Smooth muscle cell (in vitro differentiated cells): ENCODE data around the gene KLHL42. TPM values are rescaled to one million over a fixed set of nuclear protein-coding genes. Genes with fewer than 3 reads are reported as not detected.

ENCODE experiments used
- DNase-seq: peaks from one replicate; lab custom pipeline; 2025; ENCODE audit not compliant: unreplicated experiment; lab: John Stamatoyannopoulos, UW
- H2AFZ ChIP-seq: fragments of 200-600 bp; sonication (generic); 2 replicates; pipeline ENCODE4 v1.6.0; 2016; ENCODE audit warnings: antibody characterized with exemption, low read depth, mild to moderate bottlenecking
- H3F3A ChIP-seq: fragments of 200-600 bp; sonication (generic); 2 replicates; pipeline ENCODE4 v1.6.0; 2017; ENCODE audit warnings: antibody characterized with exemption, low read depth
- H3K27ac ChIP-seq: fragments of 200-600 bp; sonication (generic); 2 replicates; pipeline ENCODE4 v1.5.1; 2016; ENCODE audit warnings: low read depth, mild to moderate bottlenecking
- H3K27me3 ChIP-seq: fragments of 200-600 bp; sonication (generic); 2 replicates; pipeline ENCODE4 v1.6.1; 2016; ENCODE audit warnings: low read depth, mild to moderate bottlenecking
- H3K36me3 ChIP-seq: fragments of 200-600 bp; sonication (generic); 2 replicates; pipeline ENCODE4 v1.5.1; 2016; ENCODE audit warnings: low read depth
- H3K4me1 ChIP-seq: fragments of 200-600 bp; sonication (generic); 2 replicates; pipeline ENCODE4 v1.5.1; 2016; ENCODE audit warnings: low read depth
- H3K4me2 ChIP-seq: fragments of 200-600 bp; sonication (generic); 2 replicates; pipeline ENCODE4 v1.6.0; 2016; ENCODE audit warnings: mild to moderate bottlenecking
- H3K4me3 ChIP-seq: fragments of 200-600 bp; sonication (generic); 2 replicates; pipeline ENCODE4 v1.5.1; 2016; ENCODE audit warnings: mild to moderate bottlenecking
- H3K79me2 ChIP-seq: fragments of 200-600 bp; sonication (generic); 2 replicates; pipeline ENCODE4 v1.6.0; 2016; ENCODE audit warnings: low read depth, mild to moderate bottlenecking
- H3K9ac ChIP-seq: fragments of 200-600 bp; sonication (generic); 2 replicates; pipeline ENCODE4 v1.6.0; 2016; ENCODE audit warnings: low read depth
- H3K9me3 ChIP-seq: fragments of 200-600 bp; sonication (generic); replicated peaks from 2 replicates; pipeline ENCODE4 v1.5.1; 2016; ENCODE audit warnings: low read depth
- H4K20me1 ChIP-seq: fragments of 200-600 bp; sonication (generic); 2 replicates; pipeline ENCODE4 v1.6.0; 2016; ENCODE audit warnings: low read depth
- CTCF ChIP-seq: fragments of 200-600 bp; sonication (generic); IDR thresholded peaks from 2 replicates; pipeline ENCODE4 v1.5.1; 2017; ENCODE audit warnings: borderline replicate concordance, mild to moderate bottlenecking, antibody characterized with exemption; ENCODE audit not compliant: insufficient read depth, poor library complexity, severe bottlenecking
- WGBS: methylation state at CpG from one replicate; pipeline ENCODE4 v1.1.7; 2016; ENCODE audit warnings: low lambda C conversion rate; 5-methylcytosine and 5-hydroxymethylcytosine counted together
- polyA plus RNA-seq: library from polyadenylated mRNA; unstranded; fragments of >200 nt; fragmentation: Nextera tagmentation; extraction: Ambion mirVana; gene quantifications from 2 replicates; pipeline ENCODE4 v1.2.1, GENCODE V29; 2016
- total RNA-seq: library from RNA; depleted of rRNA; stranded (reverse); fragments of >200 nt; gene quantifications from 2 replicates; pipeline ENCODE4 v1.2.3, GENCODE V29; 2014

KLHL42 gene
- total and polyA plus RNA-seq, 2 experiments from 2014 or later: 25.6 to 35.4 TPM

- no peaks in the 10 kb centered on the region for H3K79me2 ChIP-seq
- H4K20me1 ChIP-seq: no peaks in the 10 kb centered on the region
- 27% methylated on average over 6 of the region's 6 CpGs for WGBS
- H3F3A ChIP-seq: no peaks in the 10 kb centered on the region
- DNase-seq: no peak
- H3K4me1 ChIP-seq: no peaks in the 10 kb centered on the region
- no peak for TF ChIP-seq CTCF
- H3K27me3 ChIP-seq: no peaks in the 10 kb centered on the region
- no peak overlapping the region for H3K4me2 ChIP-seq
- H3K4me3 ChIP-seq: no peak overlapping the region
- H3K27ac ChIP-seq: no peak overlapping the region
- H2AFZ ChIP-seq: no peak overlapping the region
- H3K36me3 ChIP-seq: no peaks in the 10 kb centered on the region
- H3K9me3 ChIP-seq: no peaks in the 10 kb centered on the region
- H3K9ac ChIP-seq: no peak overlapping the region
Measured at GRCh38 chr12:27808841-27809240, 28.8 kb downstream of the KLHL42 start.

GRCh38 chr12:27810756-27811155 lies 30.7 kb downstream of the KLHL42 start:
- no peaks in the 10 kb centered on the region for H3K9me3 ChIP-seq
- H3K4me3 ChIP-seq: no peak overlapping the region
- 60% methylated on average over 4 of the region's 4 CpGs for WGBS
- no peaks in the 10 kb centered on the region for H3K36me3 ChIP-seq
- H3K27ac ChIP-seq: no peak overlapping the region
- H3K4me2 ChIP-seq: no peak overlapping the region
- no peaks in the 10 kb centered on the region for H3K27me3 ChIP-seq
- no peak for DNase-seq
- H3K4me1 ChIP-seq: no peaks in the 10 kb centered on the region
- no peak overlapping the region for H3K9ac ChIP-seq
- peaks cover 12% of the 10 kb centered on the region for H3F3A ChIP-seq
- no peaks in the 10 kb centered on the region for H3K79me2 ChIP-seq
- TF ChIP-seq CTCF: no peak
- H4K20me1 ChIP-seq: no peaks in the 10 kb centered on the region
- H2AFZ ChIP-seq: no peak overlapping the region

- H3F3A ChIP-seq: peaks cover 12% of the 10 kb centered on the region
- no peaks in the 10 kb centered on the region for H4K20me1 ChIP-seq
- no peak overlapping the region for H3K4me3 ChIP-seq
- DNase-seq: no peak
- no peaks in the 10 kb centered on the region for H3K36me3 ChIP-seq
- H3K27me3 ChIP-seq: no peaks in the 10 kb centered on the region
- no peak for TF ChIP-seq CTCF
- H3K4me2 ChIP-seq: no peak overlapping the region
- 90% methylated on average over 6 of the region's 6 CpGs for WGBS
- H3K27ac ChIP-seq: no peak overlapping the region
- no peaks in the 10 kb centered on the region for H3K9me3 ChIP-seq
- no peaks in the 10 kb centered on the region for H3K79me2 ChIP-seq
- H3K9ac ChIP-seq: no peak overlapping the region
- no peaks in the 10 kb centered on the region for H3K4me1 ChIP-seq
- H2AFZ ChIP-seq: no peak overlapping the region
Measured at GRCh38 chr12:27812502-27812901, 32.5 kb downstream of the KLHL42 start.

- no peak for TF ChIP-seq CTCF
- no peak for DNase-seq
- no peak overlapping the region for H3K27ac ChIP-seq
- no peaks in the 10 kb centered on the region for H3K79me2 ChIP-seq
- H3K4me1 ChIP-seq: no peaks in the 10 kb centered on the region
- no peak overlapping the region for H2AFZ ChIP-seq
- no peaks in the 10 kb centered on the region for H3K9me3 ChIP-seq
- 93% methylated on average over 2 of the region's 2 CpGs for WGBS
- no peak overlapping the region for H3K4me2 ChIP-seq
- H3K36me3 ChIP-seq: no peaks in the 10 kb centered on the region
- peaks cover 12% of the 10 kb centered on the region for H3F3A ChIP-seq
- H3K4me3 ChIP-seq: no peak overlapping the region
- H3K9ac ChIP-seq: no peak overlapping the region
- no peaks in the 10 kb centered on the region for H4K20me1 ChIP-seq
- no peaks in the 10 kb centered on the region for H3K27me3 ChIP-seq
Measured at GRCh38 chr12:27814411-27814810, 34.4 kb downstream of the KLHL42 start.
